GM12874 (cell line): Measurements from ENCODE around the gene CCDC74A.

ENCODE experiments used
- TF ChIP-seq, protein P1 (sequence below): IDR thresholded peaks from 2 replicates; pipeline ENCODE4 v1.5.1; 2011; ENCODE audit warnings: low read depth, mild to moderate bottlenecking, control low read depth, low read length, moderate library complexity; ENCODE audit not compliant: insufficient read depth

Gene CCDC74A

DNA sequence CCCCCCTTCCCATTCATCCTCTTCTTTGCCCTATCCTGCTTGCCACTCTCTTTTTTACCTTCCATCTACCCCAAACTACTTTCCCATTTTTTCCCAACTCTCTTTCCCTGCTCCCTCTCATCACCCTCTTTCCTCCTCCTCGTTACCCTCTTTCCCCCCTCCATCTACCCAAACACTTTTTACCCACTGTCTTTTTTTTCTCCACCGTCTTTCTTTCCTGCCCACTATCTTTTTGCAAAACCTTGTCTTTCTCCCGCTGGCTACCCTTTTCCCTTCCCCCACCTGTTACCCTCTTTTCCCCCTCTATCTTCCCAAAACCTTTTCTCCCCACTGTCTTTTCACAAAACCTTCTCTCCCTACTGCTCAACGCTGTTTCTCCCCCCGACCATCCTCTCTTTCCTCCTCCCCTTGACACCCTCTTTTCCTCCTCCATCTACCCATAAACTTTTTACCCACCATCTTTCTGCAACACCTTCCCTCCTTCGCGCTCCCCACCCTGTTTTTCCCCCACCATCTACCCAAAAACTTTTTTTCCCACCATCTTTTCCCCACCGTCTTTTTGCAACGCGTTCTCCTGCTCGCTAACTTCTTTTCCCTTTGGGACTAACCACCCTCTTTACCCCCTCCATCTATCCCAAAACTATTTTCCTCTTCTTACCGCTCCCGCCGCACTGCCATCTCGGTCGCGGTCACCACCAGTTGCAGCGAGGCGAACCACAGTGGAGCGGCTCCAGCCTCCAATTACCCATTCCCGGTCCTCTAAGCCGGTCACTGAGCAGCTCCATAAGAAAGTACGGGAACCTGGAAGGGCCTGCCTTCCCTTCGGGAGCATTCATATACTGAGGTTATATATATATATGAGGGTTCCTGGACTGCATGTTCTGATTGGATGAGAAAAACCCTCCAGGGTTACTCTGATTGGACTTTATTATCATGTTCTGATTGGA is 15.0 kb downstream of the CCDC74A start:
- TF ChIP-seq, protein P1, sequence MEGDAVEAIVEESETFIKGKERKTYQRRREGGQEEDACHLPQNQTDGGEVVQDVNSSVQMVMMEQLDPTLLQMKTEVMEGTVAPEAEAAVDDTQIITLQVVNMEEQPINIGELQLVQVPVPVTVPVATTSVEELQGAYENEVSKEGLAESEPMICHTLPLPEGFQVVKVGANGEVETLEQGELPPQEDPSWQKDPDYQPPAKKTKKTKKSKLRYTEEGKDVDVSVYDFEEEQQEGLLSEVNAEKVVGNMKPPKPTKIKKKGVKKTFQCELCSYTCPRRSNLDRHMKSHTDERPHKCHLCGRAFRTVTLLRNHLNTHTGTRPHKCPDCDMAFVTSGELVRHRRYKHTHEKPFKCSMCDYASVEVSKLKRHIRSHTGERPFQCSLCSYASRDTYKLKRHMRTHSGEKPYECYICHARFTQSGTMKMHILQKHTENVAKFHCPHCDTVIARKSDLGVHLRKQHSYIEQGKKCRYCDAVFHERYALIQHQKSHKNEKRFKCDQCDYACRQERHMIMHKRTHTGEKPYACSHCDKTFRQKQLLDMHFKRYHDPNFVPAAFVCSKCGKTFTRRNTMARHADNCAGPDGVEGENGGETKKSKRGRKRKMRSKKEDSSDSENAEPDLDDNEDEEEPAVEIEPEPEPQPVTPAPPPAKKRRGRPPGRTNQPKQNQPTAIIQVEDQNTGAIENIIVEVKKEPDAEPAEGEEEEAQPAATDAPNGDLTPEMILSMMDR, result no peak

DNA sequence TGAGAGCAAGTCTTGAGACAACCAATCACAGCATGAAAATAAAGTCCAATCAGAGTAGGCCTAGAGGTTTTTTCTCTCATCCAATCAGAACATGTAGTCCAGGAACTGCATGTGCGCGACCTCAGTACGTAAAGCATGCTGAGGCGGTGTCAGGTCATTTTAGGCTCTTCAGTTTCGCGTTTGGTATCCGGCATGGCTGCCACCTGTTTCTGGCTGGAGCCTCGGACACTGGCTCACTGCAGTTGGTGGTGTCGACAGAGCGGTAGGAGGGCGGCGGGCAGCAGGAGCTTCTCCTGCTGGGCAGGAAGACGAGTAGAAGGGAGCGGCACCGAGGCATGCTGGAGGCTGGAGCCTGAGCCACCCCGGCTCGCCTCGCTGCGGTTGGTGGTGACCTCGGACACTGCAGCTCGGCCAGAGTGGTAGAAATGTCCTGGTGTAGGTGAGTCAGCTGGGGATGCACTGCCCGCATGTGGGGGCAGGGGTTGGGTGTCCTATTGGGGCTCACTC is 15.8 kb downstream of the CCDC74A start:
- TF ChIP-seq, protein P1, result no peak

DNA sequence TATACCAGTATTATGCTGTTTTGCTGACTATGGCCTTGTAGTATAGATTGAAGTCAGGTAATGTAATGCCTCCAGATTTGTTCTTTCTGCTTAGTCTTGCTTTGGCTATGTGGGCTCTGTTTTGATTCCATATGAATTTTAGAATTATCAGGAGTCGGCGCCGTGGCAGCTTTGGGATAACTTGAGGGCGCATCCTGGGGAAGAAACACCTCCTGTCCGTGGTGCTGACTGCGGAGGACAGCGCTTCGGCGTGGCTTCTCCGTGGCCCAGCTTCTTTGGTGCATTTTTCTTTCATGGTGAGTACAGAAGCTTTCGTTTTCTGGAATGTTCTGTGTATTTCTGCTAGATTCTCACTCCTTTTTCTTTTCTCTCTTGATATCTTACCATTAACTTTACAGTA is 25.2 kb downstream of the CCDC74A start:
- TF ChIP-seq, protein P1, result no peak

DNA sequence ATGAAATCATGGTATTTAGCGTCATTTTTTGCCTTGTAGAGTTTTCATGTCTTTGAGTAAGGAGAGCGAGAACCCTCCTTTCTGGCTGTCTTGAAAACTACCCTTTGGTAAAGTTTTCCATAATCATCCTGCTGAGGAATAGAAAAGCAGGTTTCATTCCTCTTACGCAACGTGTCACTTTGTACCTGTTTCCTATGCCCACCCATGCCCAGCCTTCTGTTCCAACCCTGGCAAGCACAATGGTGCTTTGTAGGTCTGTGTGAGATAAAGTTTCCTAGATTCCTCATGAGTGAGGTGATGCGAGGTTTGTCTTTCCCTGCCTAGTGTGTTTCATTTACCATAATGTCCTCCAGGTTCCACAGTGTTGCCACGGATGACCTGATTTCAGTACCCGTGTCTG is 29.3 kb downstream of the CCDC74A start:
- TF ChIP-seq, protein P1, result no peak

DNA sequence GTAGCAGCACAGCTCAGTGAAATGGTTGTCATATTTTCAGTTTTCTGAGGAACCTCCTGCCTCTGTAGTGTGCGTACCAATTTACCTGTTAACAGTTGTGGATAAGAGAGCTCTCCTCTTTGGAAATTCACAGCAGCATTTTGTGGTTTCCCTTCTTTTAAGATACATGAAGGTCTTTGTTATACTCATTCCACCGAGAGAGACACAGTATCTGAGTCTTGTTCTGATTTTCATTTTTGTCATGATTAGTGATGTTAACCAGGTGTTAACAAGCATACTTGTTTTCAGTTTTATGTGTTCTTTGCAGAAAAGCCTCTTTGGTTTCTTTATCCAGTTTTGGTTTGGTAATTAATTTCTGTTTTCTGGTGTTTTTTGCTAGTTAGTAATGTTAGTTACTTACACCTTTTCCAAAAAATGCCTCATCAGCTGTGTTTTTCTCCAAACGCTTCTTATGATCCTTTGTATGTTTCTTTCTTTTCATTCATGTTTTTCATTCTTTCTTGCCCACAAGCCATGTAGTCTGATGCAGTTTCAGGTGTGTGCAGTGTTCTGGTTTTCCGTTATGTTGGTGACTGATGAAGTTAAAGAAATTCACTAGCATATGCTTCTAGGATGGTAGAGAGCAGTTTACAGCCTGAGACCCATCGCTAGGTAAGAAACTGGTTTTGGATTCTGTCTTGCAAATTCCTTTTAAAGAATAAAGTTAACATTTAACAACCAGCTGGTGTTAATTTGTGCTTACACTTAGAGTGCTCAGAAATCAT is 30.1 kb downstream of the CCDC74A start:
- TF ChIP-seq, protein P1, result no peak

DNA sequence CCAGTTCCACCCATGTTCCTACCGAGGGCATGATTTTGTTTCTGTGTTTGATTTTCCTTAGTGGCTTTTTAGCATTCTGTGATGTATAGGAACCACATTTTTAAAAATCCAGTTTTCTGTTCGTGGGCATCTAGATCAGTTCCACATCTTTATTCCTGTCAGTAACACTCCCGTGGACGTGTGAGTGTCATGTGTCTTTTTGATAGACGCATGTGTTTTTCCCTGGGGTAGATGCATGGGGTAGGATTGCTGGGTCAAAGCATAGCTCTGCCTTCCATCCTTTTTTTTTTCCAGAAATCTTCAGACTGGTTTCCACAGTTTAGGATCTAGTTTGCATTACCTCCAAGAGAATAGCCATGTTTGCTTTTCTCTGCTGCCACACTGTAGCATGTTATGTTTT is 38.7 kb downstream of the CCDC74A start:
- TF ChIP-seq, protein P1, result no peak

DNA sequence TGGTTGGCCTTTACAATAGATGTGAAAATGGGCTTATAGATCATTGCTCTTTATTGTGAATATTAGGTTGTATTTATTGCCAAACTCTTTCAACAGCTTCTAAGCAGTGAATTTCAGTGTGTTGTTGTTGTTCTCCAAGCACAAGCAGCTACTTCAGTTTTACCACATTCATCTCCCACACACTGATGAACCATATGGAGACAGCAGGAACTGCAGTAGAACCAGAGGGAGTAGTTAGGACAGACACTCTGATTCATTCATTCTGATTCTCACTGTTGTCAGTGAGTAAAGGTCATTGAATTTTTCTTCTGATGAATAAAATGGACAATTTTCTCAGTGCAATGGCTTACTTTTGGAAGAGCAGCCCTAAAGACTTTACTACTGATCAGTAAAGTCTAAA is 40.2 kb downstream of the CCDC74A start:
- TF ChIP-seq, protein P1, result no peak
